NT2/D1 (cell line): Measurements from ENCODE around the gene GABBR2.

Experiments used
- YY1 ChIP-seq: IDR thresholded peaks from 2 replicates; pipeline ENCODE4 v1.6.1; 2011; ENCODE audit not compliant: insufficient read length, insufficient read depth
- ZNF274 ChIP-seq: IDR thresholded peaks from 2 replicates; pipeline ENCODE4 v1.6.1; 2011; ENCODE audit warnings: mild to moderate bottlenecking, low read depth, low read length

DNA sequence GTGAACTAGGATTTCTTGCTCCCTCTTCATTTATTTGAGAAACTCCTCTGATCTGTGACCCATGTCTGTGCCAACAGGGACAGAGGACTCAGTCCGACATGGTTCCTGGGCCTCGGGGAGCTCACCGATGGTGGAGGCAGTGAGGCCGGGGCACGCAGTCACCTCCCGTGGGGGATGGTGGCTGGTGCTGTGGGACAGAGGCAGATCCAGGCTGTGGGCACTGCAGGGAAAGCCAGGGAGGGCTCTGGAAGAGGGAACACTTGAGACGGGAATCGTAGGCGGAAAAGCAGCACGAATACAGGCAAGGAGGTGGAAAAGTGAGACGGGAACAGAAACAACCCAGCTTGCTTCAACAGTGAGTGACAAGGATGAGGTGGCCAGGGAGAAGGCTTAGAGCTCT lies 127.8 kb downstream of the GABBR2 start:
- TF ChIP-seq YY1 (no peak), ZNF274 (no peak)
